ENCODE measurements around the gene LYPD1.

GRCh38 chr2:132719480-132719879 lies 49.5 kb upstream of the LYPD1 start:
- TF ChIP-seq CTCF (conservative IDR thresholded peaks at IDR 0.05; ENCODE audit: low read depth, low read length) (no peak), EZH2 (IDR thresholded peaks at IDR 0.05; ENCODE audit: borderline replicate concordance, low read depth, low read length, poor library complexity, severe bottlenecking) (no peak)

Measured in A673 (cell line).